Prostate gland (tissue), 2 donors: ENCODE data around the gene PARP16.

Experiments used
- CTCF ChIP-seq, 4 experiments: fragments of 200-600 bp in 2 of 4; fragments of 450-650 bp in 2 of 4; sonication (generic) in 2 of 4; IDR thresholded peaks; 1 replicate in 3 of 4; 2 replicates in 1 of 4; pipeline ENCODE4 v1.5.1; 2016 to 2019; ENCODE audit warnings: antibody characterized with exemption in 4 of 4, mild to moderate bottlenecking in 2 of 4, moderate library complexity in 2 of 4
- POLR2A ChIP-seq: fragments of 450-650 bp; IDR thresholded peaks from one replicate; pipeline ENCODE4 v1.6.1; 2016; ENCODE audit warnings: antibody characterized with exemption, mild to moderate bottlenecking
- POLR2AphosphoS5 ChIP-seq: sonication (generic); formaldehyde crosslinking; IDR thresholded peaks from one replicate; pipeline ENCODE4 v1.6.1; 2017; ENCODE audit warnings: antibody characterized with exemption

- TF ChIP-seq POLR2AphosphoS5 = no peak
- TF ChIP-seq POLR2A = no peak
- TF ChIP-seq CTCF (IDR thresholded peaks at IDR 0.05) = no peak
Observed at GRCh38 chr15:65246026-65246714, 40.5 kb downstream of the PARP16 start.
